RWPE1 (cell line): ENCODE measurements around the gene CCDC87.
A peak's percentile ranks its signal among the peaks of the same experiment; 100 is the strongest.
"Not testable (repeated sequence)": the region's sequence is repeated elsewhere in the genome, so short reads cannot be mapped to it uniquely, and the experiment has no call there.

Experiments used
- CTCF ChIA-PET: fragments of 350-600 bp; sonication (Branson Sonifier 250); formaldehyde crosslinking; extraction: SDS; loops from one replicate; lab custom pipeline; 2021; lab: Yijun Ruan, JAX
- POLR2A ChIA-PET: fragments of 400-600 bp; formaldehyde crosslinking; extraction: SDS; loops from one replicate; lab custom pipeline; 2020; ENCODE audit warnings: antibody characterized with exemption; ENCODE audit not compliant: low non-redundant PET; lab: Yijun Ruan, JAX
- DNase-seq: peaks from one replicate; pipeline ENCODE4 v3.0.0; 2012; ENCODE audit warnings: low spot score
- H3K27ac ChIP-seq: fragments of 450-650 bp; 2 replicates; pipeline ENCODE4 v1.5.1; 2017
- TF ChIP-seq, protein P1 (sequence below): fragments of 450-650 bp; conservative IDR thresholded peaks from 2 replicates; pipeline ENCODE4 v1.5.1; 2017; ENCODE audit warnings: low read depth, mild to moderate bottlenecking

The CCDC87 gene, protein sequence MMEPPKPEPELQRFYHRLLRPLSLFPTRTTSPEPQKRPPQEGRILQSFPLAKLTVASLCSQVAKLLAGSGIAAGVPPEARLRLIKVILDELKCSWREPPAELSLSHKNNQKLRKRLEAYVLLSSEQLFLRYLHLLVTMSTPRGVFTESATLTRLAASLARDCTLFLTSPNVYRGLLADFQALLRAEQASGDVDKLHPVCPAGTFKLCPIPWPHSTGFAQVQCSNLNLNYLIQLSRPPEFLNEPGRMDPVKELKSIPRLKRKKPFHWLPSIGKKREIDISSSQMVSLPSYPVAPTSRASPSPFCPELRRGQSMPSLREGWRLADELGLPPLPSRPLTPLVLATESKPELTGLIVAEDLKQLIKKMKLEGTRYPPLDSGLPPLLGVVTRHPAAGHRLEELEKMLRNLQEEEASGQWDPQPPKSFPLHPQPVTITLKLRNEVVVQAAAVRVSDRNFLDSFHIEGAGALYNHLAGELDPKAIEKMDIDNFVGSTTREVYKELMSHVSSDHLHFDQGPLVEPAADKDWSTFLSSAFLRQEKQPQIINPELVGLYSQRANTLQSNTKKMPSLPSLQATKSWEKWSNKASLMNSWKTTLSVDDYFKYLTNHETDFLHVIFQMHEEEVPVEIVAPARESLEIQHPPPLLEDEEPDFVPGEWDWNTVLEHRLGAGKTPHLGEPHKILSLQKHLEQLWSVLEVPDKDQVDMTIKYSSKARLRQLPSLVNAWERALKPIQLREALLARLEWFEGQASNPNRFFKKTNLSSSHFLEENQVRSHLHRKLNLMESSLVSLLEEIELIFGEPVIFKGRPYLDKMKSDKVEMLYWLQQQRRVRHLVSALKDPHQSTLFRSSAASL

DNA sequence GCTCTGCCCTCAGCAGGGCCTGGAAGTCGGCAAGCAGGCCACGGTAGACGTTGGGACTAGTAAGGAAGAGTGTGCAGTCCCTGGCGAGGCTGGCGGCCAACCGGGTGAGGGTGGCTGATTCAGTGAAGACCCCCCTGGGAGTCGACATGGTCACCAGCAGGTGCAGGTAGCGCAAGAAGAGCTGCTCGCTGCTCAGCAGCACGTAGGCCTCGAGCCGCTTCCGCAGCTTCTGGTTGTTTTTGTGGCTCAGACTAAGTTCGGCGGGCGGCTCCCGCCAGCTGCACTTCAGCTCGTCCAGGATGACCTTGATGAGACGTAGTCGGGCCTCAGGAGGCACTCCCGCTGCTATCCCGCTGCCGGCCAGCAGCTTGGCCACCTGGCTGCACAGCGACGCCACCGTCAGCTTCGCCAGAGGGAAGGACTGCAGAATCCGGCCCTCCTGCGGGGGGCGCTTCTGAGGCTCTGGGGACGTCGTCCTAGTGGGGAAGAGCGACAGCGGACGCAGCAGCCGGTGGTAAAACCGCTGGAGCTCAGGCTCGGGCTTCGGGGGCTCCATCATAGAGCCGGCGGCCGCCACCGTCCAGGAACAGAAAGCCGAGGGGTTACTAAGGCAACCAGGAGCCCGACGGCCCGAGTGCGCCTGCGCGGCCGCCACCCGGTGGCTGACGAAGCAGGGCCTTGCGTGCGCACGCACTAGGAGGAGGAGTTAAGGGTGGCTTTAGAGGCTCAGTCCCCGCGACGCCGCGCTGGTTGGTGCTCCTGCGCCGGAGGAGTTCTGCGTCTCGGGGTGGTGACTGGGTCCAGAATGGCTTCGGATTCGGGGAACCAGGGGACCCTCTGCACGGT, at the start of gene CCDC87, which contains the start of gene CCS:
CCDC87 (minus strand) TSS at position 607 of the 846 bp plus-strand sequence; CDS start at position 559, 48 bp downstream.
CCS (plus strand) TSS at position 729 of the 846 bp plus-strand sequence; CDS start at position 806, 77 bp downstream.
- peak within 1 kb of the TSS; percentile 73 for H3K27ac ChIP-seq
- TF ChIP-seq, protein P1, sequence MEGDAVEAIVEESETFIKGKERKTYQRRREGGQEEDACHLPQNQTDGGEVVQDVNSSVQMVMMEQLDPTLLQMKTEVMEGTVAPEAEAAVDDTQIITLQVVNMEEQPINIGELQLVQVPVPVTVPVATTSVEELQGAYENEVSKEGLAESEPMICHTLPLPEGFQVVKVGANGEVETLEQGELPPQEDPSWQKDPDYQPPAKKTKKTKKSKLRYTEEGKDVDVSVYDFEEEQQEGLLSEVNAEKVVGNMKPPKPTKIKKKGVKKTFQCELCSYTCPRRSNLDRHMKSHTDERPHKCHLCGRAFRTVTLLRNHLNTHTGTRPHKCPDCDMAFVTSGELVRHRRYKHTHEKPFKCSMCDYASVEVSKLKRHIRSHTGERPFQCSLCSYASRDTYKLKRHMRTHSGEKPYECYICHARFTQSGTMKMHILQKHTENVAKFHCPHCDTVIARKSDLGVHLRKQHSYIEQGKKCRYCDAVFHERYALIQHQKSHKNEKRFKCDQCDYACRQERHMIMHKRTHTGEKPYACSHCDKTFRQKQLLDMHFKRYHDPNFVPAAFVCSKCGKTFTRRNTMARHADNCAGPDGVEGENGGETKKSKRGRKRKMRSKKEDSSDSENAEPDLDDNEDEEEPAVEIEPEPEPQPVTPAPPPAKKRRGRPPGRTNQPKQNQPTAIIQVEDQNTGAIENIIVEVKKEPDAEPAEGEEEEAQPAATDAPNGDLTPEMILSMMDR = peak; percentile 76
- DNase-seq = peak; percentile 100
- POLR2A ChIA-PET = interaction anchor here (0.6 to 1.2 kb wide), 4 partner anchors 9 to 86 kb away, joined by 3 to 4 read pairs (median 3); partner anchors contain the start of gene RBM14
- CTCF ChIA-PET = interaction anchor here (0.5 to 1.5 kb wide), 11 partner anchors 20 to 708 kb away, joined by 3 to 10 read pairs (median 4); partner anchors contain the start of genes ACTN3, CTSF, RBM14 and ZDHHC24

DNA sequence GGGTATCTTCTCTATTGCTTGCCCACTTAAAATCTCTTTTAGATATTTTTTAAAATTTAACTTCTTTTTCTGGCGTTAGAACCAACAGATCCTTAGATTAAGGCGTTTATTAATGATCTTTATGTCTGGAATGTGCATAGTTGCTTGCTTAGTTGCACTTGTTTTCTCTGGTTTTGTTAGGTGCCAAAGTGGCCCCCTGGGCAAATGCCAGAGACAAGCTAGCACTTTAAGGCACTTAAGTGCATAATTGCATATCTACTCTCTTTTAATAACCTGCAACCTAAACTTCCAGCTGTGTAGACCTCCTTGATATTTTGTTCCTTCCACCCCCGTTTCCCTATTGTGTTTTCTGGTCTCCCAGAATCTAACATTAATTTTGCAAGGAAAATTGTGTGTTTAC, 49.0 kb upstream of the CCDC87 start:
- no peak overlapping the region for H3K27ac ChIP-seq
- TF ChIP-seq, protein P1 = no peak
- CTCF ChIA-PET = interaction anchor here (0.6 kb wide), 1 partner anchor 18 kb away, joined by 4 read pairs; no protein-coding TSS in a partner anchor
- POLR2A ChIA-PET = no interaction called here
- DNase-seq = no peak

DNA sequence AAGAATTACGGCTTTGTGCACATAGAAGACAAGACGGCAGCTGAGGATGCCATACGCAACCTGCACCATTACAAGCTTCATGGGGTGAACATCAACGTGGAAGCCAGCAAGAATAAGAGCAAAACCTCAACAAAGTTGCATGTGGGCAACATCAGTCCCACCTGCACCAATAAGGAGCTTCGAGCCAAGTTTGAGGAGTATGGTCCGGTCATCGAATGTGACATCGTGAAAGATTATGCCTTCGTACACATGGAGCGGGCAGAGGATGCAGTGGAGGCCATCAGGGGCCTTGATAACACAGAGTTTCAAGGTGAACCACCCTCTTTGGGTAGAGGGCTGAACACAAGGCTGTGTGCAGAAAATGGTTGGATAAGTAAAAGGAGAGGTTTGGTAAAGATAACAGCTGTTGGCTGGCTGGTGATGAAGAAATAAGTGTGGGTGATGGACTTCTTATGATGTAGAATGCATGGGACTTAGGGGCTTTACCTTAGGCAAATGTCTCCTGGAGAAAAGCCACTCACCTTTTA, 47.0 kb upstream of the CCDC87 start:
- CTCF ChIA-PET = interaction anchor here (0.7 kb wide), 2 partner anchors 12 to 37 kb away, joined by 3 read pairs; no protein-coding TSS in a partner anchor
- not testable (repeated sequence) for DNase-seq
- POLR2A ChIA-PET = interaction anchor here (2.4 kb wide), 1 partner anchor 23 kb away, joined by 16 read pairs; the partner anchor contains the start of gene RBM14
- H3K27ac ChIP-seq = peak overlapping the region; percentile 28

DNA sequence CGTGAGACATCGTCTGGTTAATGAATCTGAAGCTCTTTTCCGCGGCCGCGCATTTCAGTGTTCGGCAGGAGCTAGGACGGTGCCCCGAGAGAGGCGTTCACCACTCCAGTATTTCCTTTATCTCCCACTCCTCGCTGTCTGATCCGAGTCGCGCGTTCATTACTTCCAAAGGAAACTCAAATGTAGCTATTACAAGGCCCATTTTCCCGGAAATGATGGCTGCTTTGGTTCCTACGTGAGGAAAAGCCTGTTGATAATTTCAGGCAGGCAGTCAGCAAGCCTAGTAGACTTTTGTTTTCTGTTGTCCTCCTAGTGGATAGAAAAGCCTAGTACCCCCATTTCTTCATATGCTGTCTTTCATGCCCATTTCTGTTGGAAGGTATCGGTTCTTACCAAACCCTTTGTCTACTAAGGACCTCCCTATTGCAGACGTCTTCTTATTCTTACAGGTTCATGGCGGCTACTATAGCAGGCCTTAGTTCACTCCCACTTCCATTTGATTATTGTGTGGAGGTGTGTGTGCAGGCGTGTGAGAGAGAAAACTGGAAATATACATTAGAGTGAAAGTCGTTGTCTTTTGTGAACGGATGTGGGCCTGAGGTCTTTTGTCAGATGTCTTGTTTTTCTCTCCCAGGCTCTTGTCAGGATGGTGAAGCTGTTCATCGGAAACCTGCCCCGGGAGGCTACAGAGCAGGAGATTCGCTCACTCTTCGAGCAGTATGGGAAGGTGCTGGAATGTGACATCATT, 46.4 kb upstream of the CCDC87 start:
- DNase-seq = no peak
- peak overlapping the region; percentile 88 for H3K27ac ChIP-seq
- ChIA-PET POLR2A (interaction anchor here (0.7 to 2.4 kb wide), 2 partner anchors 23 to 86 kb away, joined by 6 to 16 read pairs; partner anchors contain the start of gene RBM14), CTCF (interaction anchor here (0.6 to 0.7 kb wide), 4 partner anchors 9 to 276 kb away, joined by 3 to 6 read pairs (median 3); no protein-coding TSS in a partner anchor)
- TF ChIP-seq, protein P1 = no peak

DNA sequence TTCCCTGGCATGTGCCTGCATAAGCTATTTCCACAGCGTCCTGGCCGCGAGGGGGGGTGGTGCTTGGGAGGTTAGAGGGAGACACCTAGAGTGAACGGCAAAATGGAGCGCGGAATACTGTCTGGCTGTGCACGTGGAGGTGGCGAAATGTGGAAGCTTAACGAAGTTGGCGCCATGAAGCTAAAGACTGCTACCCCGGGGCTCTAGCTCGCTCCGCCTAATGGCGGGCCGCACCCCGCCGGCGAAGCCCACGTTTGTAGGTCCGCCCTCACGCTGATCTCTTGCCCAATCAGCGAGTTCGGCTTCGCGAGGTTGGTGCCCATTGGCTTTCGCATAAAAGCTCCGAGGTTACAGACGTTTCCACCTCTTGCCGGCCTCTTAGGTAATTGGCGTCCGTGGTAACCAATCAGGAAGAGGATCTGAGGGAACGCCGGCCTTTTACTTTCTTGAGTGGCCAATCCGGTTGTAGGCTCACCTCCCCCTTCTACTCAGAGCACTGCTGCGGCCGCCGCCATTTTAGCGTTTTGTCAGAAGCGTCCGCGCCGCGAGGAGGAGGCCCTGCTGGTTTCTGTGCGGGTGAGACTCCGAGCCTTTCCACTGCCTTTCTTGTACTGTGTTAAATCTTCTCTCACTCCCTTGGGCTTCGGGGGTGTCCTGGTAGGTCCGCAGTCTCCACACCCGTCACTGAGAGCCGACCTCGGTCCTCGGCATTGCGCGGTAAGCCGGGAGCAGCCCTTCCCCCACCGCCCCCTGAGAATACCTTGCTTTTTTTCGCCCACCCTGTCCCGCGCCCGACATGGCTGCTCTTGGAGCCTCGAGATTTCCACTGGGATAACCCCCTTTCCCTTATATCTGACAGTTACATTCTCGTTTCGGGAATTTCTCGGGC, 45.6 kb upstream of the CCDC87 start, which contains the start of gene RBM4:
RBM4 (plus strand) TSS at position 527 of the 889 bp plus-strand sequence. CDS start 1,009 bp downstream, outside the sequence.
- TF ChIP-seq, protein P1 = no peak
- peak; percentile 100 for DNase-seq
- ChIA-PET CTCF (interaction anchor here (0.6 to 0.9 kb wide), 3 partner anchors 8 to 275 kb away, joined by 3 to 6 read pairs (median 3); no protein-coding TSS in a partner anchor), POLR2A (interaction anchor here (0.6 to 2.4 kb wide), 6 partner anchors 9 to 85 kb away, joined by 3 to 16 read pairs (median 4); partner anchors contain the start of gene RBM14)
- H3K27ac ChIP-seq = peak within 1 kb of the TSS; percentile 88
